ENCODE measurements around the gene ALCAM. TPM values are rescaled to one million over a fixed set of nuclear protein-coding genes. Genes with fewer than 3 reads are reported as not detected.
"Not testable (repeated sequence)": the region's sequence is repeated elsewhere in the genome, so short reads cannot be mapped to it uniquely, and the experiment has no call there.

Gene ALCAM
- polyA plus RNA-seq, 4 donors = 9.2 to 27.9 (median 12.5) TPM

- DNase-seq (no peak), FAIRE-seq (no peak)
- WGBS, 3 donors = 70 to 83% (median 75%) methylated on average over 2 of the region's 2 CpGs
- Histone ChIP-seq H3K4me1 (ENCODE audit: control insufficient read depth in 3 of 3, insufficient read depth in 2 of 3, low read depth in 1 of 3, low read length in 2 of 3) (no peaks in the 10 kb centered on the region), H3K27ac (ENCODE audit: low read depth in 1 of 3, low read length in 2 of 3) (no peak overlapping the region), H3K4me3 (ENCODE audit: low read depth in 1 of 3, low read length in 3 of 3) (no peak overlapping the region), H3K9me3 (ENCODE audit: control insufficient read depth in 2 of 2, insufficient read depth in 1 of 2, low read depth in 1 of 2, low read length in 1 of 2) (no peaks in the 10 kb centered on the region), H3K27me3 (ENCODE audit: control insufficient read depth in 3 of 3, insufficient read depth in 3 of 3, low read length in 3 of 3) (no peaks in the 10 kb centered on the region), H3K36me3 (ENCODE audit: control insufficient read depth in 3 of 3, insufficient read depth in 2 of 3, low read depth in 1 of 3, low read length in 3 of 3) (no peaks in the 10 kb centered on the region)
Observed at GRCh38 chr3:105599350-105599749, 232.6 kb downstream of the ALCAM start.

DNA sequence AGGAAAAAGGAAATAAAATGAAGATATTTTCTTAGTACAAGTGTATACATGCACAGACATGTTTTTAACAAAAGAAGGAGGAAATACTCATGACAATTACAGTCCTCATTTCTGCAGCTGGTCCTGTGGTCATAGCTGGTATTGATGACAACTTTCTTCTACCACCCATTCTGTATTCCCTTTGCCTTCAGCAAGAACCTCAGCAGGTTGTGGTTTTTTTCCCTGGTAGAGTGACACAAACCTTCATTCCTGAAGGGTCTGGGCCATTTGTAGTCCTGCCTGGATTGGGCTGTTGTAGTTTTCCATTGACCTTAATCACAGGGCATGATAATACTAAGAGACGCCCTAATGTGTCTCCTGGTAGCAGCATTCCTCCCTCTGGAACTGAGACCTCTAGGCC is 235.0 kb downstream of the ALCAM start:
- DNase-seq; H3K36me3 ChIP-seq (ENCODE audit: control insufficient read depth in 3 of 3, insufficient read depth in 2 of 3, low read depth in 1 of 3, low read length in 3 of 3); H3K27me3 ChIP-seq (ENCODE audit: control insufficient read depth in 3 of 3, insufficient read depth in 3 of 3, low read length in 3 of 3); FAIRE-seq; H3K4me1 ChIP-seq (ENCODE audit: control insufficient read depth in 3 of 3, insufficient read depth in 2 of 3, low read depth in 1 of 3, low read length in 2 of 3); H3K9me3 ChIP-seq (ENCODE audit: control insufficient read depth in 2 of 2, insufficient read depth in 1 of 2, low read depth in 1 of 2, low read length in 1 of 2); H3K27ac ChIP-seq (ENCODE audit: low read depth in 1 of 3, low read length in 2 of 3); H3K4me3 ChIP-seq (ENCODE audit: low read depth in 1 of 3, low read length in 3 of 3): not testable (repeated sequence)
- 76 to 95% (median 76%) methylated on average over 1 of the region's 1 CpG for WGBS, 3 donors

GRCh38 chr3:105602286-105602685 is 235.6 kb downstream of the ALCAM start:
- H3K27me3 ChIP-seq (ENCODE audit: control insufficient read depth in 3 of 3, insufficient read depth in 3 of 3, low read length in 3 of 3); H3K27ac ChIP-seq (ENCODE audit: low read depth in 1 of 3, low read length in 2 of 3); H3K4me3 ChIP-seq (ENCODE audit: low read depth in 1 of 3, low read length in 3 of 3); H3K4me1 ChIP-seq (ENCODE audit: control insufficient read depth in 3 of 3, insufficient read depth in 2 of 3, low read depth in 1 of 3, low read length in 2 of 3); DNase-seq; H3K9me3 ChIP-seq (ENCODE audit: control insufficient read depth in 2 of 2, insufficient read depth in 1 of 2, low read depth in 1 of 2, low read length in 1 of 2); FAIRE-seq; H3K36me3 ChIP-seq (ENCODE audit: control insufficient read depth in 3 of 3, insufficient read depth in 2 of 3, low read depth in 1 of 3, low read length in 3 of 3): not testable (repeated sequence)
- 47 to 80% (median 54%) methylated on average over 3 of the region's 3 CpGs for WGBS, 3 donors

- H3K27me3 ChIP-seq (ENCODE audit: control insufficient read depth in 3 of 3, insufficient read depth in 3 of 3, low read length in 3 of 3); H3K4me1 ChIP-seq (ENCODE audit: control insufficient read depth in 3 of 3, insufficient read depth in 2 of 3, low read depth in 1 of 3, low read length in 2 of 3); DNase-seq; H3K4me3 ChIP-seq (ENCODE audit: low read depth in 1 of 3, low read length in 3 of 3); FAIRE-seq; H3K36me3 ChIP-seq (ENCODE audit: control insufficient read depth in 3 of 3, insufficient read depth in 2 of 3, low read depth in 1 of 3, low read length in 3 of 3); H3K27ac ChIP-seq (ENCODE audit: low read depth in 1 of 3, low read length in 2 of 3); H3K9me3 ChIP-seq (ENCODE audit: control insufficient read depth in 2 of 2, insufficient read depth in 1 of 2, low read depth in 1 of 2, low read length in 1 of 2): not testable (repeated sequence)
- 62 to 95% (median 91%) methylated on average over 1 of the region's 1 CpG for WGBS, 3 donors
Observed at GRCh38 chr3:105603516-105603915, 236.8 kb downstream of the ALCAM start.

DNA sequence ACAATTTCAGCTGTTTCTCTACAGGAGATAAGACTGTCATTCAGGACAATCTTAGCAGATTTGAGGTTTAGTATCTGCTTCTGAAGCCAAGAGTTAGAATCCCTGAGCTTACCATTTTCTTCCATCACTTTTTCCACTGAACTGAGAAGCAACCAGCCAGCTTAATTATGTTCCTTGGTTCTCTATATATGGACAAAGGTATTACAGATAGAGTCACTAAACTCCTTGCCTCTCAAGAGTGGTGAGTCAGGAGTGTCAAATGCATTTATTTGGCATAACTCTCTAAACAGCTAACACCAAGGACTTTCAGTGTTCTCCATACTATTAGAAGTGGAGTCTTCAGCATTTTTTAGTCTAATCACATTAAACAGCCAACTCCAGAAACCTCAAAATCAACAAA is 239.3 kb downstream of the ALCAM start:
- DNase-seq (no peak), FAIRE-seq (no peak)
- Histone ChIP-seq H3K4me1 (ENCODE audit: control insufficient read depth in 3 of 3, insufficient read depth in 2 of 3, low read depth in 1 of 3, low read length in 2 of 3) (no peaks in the 10 kb centered on the region), H3K27me3 (ENCODE audit: control insufficient read depth in 3 of 3, insufficient read depth in 3 of 3, low read length in 3 of 3) (no peaks in the 10 kb centered on the region), H3K36me3 (ENCODE audit: control insufficient read depth in 3 of 3, insufficient read depth in 2 of 3, low read depth in 1 of 3, low read length in 3 of 3) (no peaks in the 10 kb centered on the region), H3K9me3 (ENCODE audit: control insufficient read depth in 2 of 2, insufficient read depth in 1 of 2, low read depth in 1 of 2, low read length in 1 of 2) (peaks cover 0 to 4% of the 10 kb centered on the region in 2 donors), H3K27ac (ENCODE audit: low read depth in 1 of 3, low read length in 2 of 3) (no peak overlapping the region), H3K4me3 (ENCODE audit: low read depth in 1 of 3, low read length in 3 of 3) (no peak overlapping the region)

GRCh38 chr3:105608623-105609022 is 241.9 kb downstream of the ALCAM start:
- WGBS, 3 donors = 90 to 92% (median 92%) methylated on average over 17 of the region's 17 CpGs
- peaks cover 0 to 4% of the 10 kb centered on the region in 2 donors for H3K9me3 ChIP-seq (ENCODE audit: control insufficient read depth in 2 of 2, insufficient read depth in 1 of 2, low read depth in 1 of 2, low read length in 1 of 2)

GRCh38 chr3:105610473-105610872 is 243.8 kb downstream of the ALCAM start:
- FAIRE-seq (no peak), DNase-seq (no peak)
- H3K4me1 ChIP-seq (ENCODE audit: control insufficient read depth in 3 of 3, insufficient read depth in 2 of 3, low read depth in 1 of 3, low read length in 2 of 3) = no peaks in the 10 kb centered on the region
- 94 to 97% (median 95%) methylated on average over 4 of the region's 4 CpGs for WGBS, 3 donors
- no peaks in the 10 kb centered on the region for H3K36me3 ChIP-seq (ENCODE audit: control insufficient read depth in 3 of 3, insufficient read depth in 2 of 3, low read depth in 1 of 3, low read length in 3 of 3)
- H3K9me3 ChIP-seq (ENCODE audit: control insufficient read depth in 2 of 2, insufficient read depth in 1 of 2, low read depth in 1 of 2, low read length in 1 of 2) = peaks cover 0 to 4% of the 10 kb centered on the region in 2 donors
- H3K27ac ChIP-seq (ENCODE audit: low read depth in 1 of 3, low read length in 2 of 3) = no peak overlapping the region
- H3K27me3 ChIP-seq (ENCODE audit: control insufficient read depth in 3 of 3, insufficient read depth in 3 of 3, low read length in 3 of 3) = no peaks in the 10 kb centered on the region
- no peak overlapping the region for H3K4me3 ChIP-seq (ENCODE audit: low read depth in 1 of 3, low read length in 3 of 3)

More at GRCh38 chr3:105608623-105609022, 241.9 kb downstream of the ALCAM start:
- Histone ChIP-seq H3K36me3 (ENCODE audit: control insufficient read depth in 3 of 3, insufficient read depth in 2 of 3, low read depth in 1 of 3, low read length in 3 of 3) (no peaks in the 10 kb centered on the region), H3K4me1 (ENCODE audit: control insufficient read depth in 3 of 3, insufficient read depth in 2 of 3, low read depth in 1 of 3, low read length in 2 of 3) (no peaks in the 10 kb centered on the region), H3K27ac (ENCODE audit: low read depth in 1 of 3, low read length in 2 of 3) (no peak overlapping the region), H3K4me3 (ENCODE audit: low read depth in 1 of 3, low read length in 3 of 3) (no peak overlapping the region), H3K27me3 (ENCODE audit: control insufficient read depth in 3 of 3, insufficient read depth in 3 of 3, low read length in 3 of 3) (no peaks in the 10 kb centered on the region)
- DNase-seq (no peak), FAIRE-seq (no peak)

GRCh38 chr3:105611304-105612192 is 244.8 kb downstream of the ALCAM start:
- no peaks in the 10 kb centered on the region for H3K27me3 ChIP-seq (ENCODE audit: control insufficient read depth in 3 of 3, insufficient read depth in 3 of 3, low read length in 3 of 3)
- no peak overlapping the region for H3K4me3 ChIP-seq (ENCODE audit: low read depth in 1 of 3, low read length in 3 of 3)
- no peak overlapping the region for H3K27ac ChIP-seq (ENCODE audit: low read depth in 1 of 3, low read length in 2 of 3)
- H3K36me3 ChIP-seq (ENCODE audit: control insufficient read depth in 3 of 3, insufficient read depth in 2 of 3, low read depth in 1 of 3, low read length in 3 of 3) = no peaks in the 10 kb centered on the region
- no peaks in the 10 kb centered on the region for H3K4me1 ChIP-seq (ENCODE audit: control insufficient read depth in 3 of 3, insufficient read depth in 2 of 3, low read depth in 1 of 3, low read length in 2 of 3)
- 14 to 67% (median 37%) methylated on average over 5 of the region's 5 CpGs for WGBS, 3 donors
- no peak for FAIRE-seq
- DNase-seq = peak; percentile 3 to 68
- peaks cover 0 to 4% of the 10 kb centered on the region in 2 donors for H3K9me3 ChIP-seq (ENCODE audit: control insufficient read depth in 2 of 2, insufficient read depth in 1 of 2, low read depth in 1 of 2, low read length in 1 of 2)

DNA sequence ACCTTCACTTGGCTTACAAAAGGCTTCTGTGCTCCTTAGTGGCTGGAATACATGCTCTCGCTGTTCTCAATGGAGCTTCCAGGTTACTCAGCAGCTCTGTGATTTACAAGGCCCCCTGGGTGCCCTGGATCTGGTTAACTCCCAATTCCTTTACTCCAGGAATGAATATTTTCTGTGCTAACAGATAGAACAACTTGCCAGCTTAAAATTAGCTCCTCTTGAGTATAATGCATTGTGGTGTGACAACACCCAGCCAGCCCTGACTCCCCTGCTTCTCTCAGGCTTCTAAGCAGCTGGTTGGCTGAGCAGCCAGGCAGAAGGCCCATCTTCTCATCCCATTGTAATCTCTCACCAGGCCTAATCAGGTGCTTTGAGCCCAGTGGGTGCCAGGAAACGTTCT is 246.4 kb downstream of the ALCAM start:
- Histone ChIP-seq H3K4me3 (ENCODE audit: low read depth in 1 of 3, low read length in 3 of 3) (no peak overlapping the region), H3K9me3 (ENCODE audit: control insufficient read depth in 2 of 2, insufficient read depth in 1 of 2, low read depth in 1 of 2, low read length in 1 of 2) (no peaks in the 10 kb centered on the region), H3K4me1 (ENCODE audit: control insufficient read depth in 3 of 3, insufficient read depth in 2 of 3, low read depth in 1 of 3, low read length in 2 of 3) (no peaks in the 10 kb centered on the region), H3K27me3 (ENCODE audit: control insufficient read depth in 3 of 3, insufficient read depth in 3 of 3, low read length in 3 of 3) (no peaks in the 10 kb centered on the region), H3K36me3 (ENCODE audit: control insufficient read depth in 3 of 3, insufficient read depth in 2 of 3, low read depth in 1 of 3, low read length in 3 of 3) (no peaks in the 10 kb centered on the region), H3K27ac (ENCODE audit: low read depth in 1 of 3, low read length in 2 of 3) (no peak overlapping the region)
- no peak for DNase-seq
- FAIRE-seq = no peak
- WGBS, 3 donors = 74 to 86% (median 83%) methylated on average over 2 of the region's 2 CpGs

Measured in small intestine (tissue), 7 donors.